Daoy (cell line): ENCODE measurements around the gene SEC16B. TPM values are rescaled to one million over a fixed set of nuclear protein-coding genes. Genes with fewer than 3 reads are reported as not detected.

ENCODE experiments used
- DNase-seq: peaks from one replicate; pipeline ENCODE4 v3.0.0-alpha.2; 2015; ENCODE audit warnings: low read depth
- total RNA-seq: library from RNA; depleted of rRNA; stranded (reverse); fragments of >200 nt; shearing (Covaris generic); gene quantifications from 2 replicates; pipeline ENCODE4 v1.2.3, GENCODE V29; 2014; rRNA removed

SEC16B gene
- total RNA-seq, result 0.36 and 0.46 TPM in 2 replicates

GRCh38 chr1:177969825-177970371 is at the start of gene SEC16B:
SEC16B (minus strand) TSS chr1:177970058; CDS start chr1:177967981, 2,077 bp downstream.
- no peak for DNase-seq

GRCh38 chr1:178019622-178020021 is 49.8 kb upstream of the SEC16B start:
- DNase-seq, result no peak

DNA sequence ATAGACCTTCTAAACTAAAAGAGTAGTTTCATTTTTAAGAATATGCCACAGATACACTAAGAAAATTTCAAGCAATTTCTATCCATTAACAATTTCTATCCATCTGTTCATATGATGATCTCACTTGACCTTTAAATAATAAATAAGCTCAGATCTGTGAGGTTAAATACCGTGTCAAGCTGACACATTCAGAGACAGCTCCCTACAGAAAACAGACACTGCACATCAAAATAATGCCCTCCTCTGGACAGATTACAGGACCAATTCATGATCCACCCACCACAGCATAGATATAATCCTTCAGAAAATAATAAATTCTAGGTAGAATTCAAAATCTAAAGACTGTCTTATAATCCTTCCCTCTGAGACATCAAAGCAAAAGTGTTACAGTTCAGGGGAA is 49.4 kb upstream of the SEC16B start:
- DNase-seq, result no peak

DNA sequence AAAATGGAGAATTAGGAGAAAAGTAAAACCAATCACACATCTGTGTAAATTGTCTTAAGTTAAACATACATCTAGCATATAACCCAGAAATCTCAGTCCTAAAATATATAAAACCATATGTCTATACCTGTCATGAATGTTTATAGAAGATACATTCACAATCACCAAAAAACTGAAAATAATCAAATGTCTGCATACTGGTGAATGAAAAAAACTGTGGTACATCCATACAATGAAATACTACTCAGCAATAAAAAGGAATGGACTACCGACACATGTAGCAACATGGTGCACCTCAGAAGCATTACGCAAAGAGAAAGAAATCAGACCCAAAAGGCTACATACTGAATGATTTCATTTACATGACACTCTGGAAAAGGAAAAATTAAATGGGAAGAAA is 47.7 kb upstream of the SEC16B start:
- no peak for DNase-seq

DNA sequence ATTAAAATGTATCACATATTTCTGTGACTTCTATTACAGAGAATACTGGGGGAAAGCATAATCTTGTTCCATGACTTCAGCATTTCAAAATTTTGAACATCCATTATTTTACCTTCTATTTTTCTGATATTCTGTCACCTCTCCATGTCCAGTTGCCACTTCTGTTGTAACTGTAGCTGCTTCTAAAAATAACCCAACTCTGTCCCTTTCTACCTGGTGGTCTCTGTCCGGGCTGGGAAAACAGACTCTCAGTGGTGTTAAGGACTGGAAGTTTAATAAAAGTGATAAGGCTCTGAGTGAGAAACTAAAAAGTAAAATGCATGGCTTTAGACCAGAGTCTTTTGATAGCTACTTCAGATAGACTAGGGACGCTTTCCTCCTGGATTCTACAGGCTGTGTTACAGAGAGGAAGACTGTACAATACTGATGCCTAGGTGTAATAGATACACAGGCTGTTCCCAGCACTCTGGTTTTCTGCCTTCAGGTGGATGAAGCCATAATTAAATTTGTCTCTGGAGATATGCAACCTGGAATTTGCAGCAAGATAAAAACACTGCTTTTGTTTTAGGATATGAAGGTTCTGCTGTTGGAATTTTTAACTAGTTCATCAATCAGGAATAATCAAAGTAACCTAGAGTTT is 42.1 kb upstream of the SEC16B start:
- DNase-seq, result no peak

- peak; percentile 79 for DNase-seq
These were observed 41.6 kb upstream of the SEC16B start for GRCh38 chr1:178011465-178011828.

DNA sequence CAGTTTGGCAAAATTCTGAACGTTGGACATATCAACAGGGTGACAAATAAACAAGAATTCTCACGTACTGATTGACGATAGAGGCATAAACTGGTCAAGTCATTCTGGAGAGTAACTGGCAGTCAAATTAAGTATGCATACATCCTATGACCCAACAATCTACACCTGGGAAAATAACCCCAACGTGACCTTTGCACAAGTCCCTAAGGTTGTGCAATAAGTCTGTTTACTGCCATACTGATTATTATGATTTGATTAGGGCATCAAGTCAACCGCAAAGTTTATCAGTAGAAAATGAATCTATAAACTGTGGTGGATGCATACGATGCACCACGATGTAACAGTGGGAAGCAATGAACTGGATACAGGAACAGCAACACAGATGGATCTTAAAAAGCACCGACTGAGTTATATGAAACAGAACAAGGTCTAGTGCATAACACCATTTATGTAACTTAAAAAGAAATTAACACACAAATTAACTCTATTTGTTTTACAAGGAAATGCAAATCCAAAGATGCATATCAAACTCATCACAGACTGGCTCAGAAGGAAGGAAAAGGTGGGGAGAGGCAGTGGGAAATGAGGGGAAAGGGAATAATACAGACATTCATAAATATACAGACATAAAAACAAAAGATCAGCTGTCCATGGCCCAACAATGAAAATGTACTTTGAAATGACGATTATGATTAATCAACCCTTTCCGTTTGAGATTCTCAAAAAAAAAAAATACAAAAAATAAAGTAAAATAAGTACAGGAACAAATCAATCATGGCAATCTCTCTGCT is 41.0 kb upstream of the SEC16B start:
- DNase-seq, result no peak

DNA sequence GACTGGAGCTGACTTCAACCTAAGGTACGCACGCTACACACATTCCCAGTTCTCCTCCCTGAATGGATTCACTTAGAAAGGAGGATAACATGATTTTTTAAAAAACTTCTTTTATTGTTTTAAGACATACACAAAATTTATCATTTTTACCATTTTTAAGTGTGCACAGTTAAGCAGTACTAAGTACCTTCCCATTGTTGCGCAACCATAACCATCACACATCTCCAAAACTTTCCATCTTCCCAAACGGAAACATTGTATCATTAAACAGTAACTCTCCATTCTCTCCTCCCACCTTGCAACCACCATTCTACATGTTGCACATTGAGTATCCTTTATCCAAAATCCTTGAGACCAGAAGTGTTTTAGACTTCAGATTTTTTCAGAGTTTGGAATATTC is 36.2 kb upstream of the SEC16B start:
- DNase-seq, result no peak

DNA sequence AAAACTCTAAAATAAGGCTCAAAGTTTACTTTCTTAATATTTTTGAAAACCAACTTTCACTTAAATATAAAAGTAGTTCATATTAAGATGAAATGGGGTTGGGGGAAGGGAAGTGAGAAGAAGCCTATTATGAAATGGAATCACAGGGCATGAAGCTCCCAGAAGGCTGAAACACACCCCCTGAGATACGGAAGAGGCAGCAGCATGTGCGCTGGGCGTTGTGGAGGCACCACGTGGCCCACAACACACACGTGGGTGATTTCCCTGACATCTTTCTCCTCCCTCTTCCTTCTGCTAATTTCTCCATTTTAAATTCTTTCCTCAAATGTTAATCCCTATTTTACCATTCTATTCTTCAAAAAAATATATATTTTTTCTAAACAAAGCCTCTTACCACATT is 35.6 kb upstream of the SEC16B start:
- no peak for DNase-seq

- peak; percentile 25 for DNase-seq
These were observed 35.1 kb upstream of the SEC16B start for GRCh38 chr1:178004926-178005391.

GRCh38 chr1:177998696-177999631 is 29.1 kb upstream of the SEC16B start:
- DNase-seq, result no peak

- no peak for DNase-seq
These were observed 27.1 kb upstream of the SEC16B start for GRCh38 chr1:177996957-177997356.

- no peak for DNase-seq
These were observed 25.5 kb upstream of the SEC16B start for GRCh38 chr1:177995369-177995768.

DNA sequence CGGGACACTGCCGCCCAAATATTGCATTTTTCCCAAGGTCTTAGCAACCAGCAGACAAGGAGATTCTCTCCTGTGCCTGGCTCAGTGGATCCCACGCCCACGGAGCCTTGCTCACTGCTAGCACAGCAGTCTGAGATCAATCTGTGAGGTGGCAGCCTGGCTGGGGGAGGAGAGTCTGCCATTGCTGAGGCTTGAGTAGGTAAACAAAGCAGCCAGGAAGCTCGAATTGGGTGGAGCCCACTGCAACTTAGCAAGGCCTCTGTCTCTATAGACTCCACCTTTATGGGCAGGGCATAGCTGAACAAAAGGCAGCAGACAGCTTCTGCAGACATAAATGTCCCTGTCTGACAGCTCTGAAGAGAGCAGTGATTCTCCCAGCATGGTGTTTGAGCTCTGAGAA is 16.4 kb upstream of the SEC16B start:
- peak; percentile 43 for DNase-seq

GRCh38 chr1:177984761-177985160 is 14.9 kb upstream of the SEC16B start:
- DNase-seq, result no peak

GRCh38 chr1:177984136-177984525 is 14.3 kb upstream of the SEC16B start:
- peak; percentile 89 for DNase-seq

DNA sequence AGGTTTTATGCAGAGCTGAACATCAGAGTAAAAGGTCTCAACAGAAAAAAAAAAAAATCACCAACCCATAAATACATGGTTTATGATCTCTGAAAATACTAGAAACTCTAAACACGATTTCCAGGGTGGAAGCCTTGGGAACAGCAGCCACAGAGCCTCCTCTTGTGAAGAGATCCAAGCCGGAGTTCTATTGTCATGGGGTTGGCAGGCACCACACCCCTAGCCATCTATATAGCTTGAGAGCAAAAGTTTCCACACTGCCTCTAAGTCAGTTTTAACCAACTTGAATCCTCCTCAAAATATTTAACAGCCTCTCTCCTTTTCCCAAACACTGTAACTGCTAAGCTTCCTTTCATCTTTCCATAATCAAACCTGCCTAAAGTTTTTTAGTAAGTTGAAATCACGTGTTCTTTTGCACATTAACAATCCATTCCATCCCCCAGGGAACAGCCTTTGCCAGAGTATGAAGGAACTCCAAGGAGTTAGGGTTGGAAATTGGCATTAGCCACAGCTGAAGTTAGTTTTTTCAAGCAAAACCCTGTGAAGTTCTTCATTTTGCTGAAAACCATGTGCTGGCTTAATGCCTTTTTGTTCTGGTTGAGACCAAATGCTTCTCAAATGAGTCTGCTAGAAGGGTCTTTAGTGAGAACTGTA is 13.8 kb upstream of the SEC16B start:
- no peak for DNase-seq

- no peak for DNase-seq
These were observed 13.2 kb upstream of the SEC16B start for GRCh38 chr1:177983077-177983476.

DNA sequence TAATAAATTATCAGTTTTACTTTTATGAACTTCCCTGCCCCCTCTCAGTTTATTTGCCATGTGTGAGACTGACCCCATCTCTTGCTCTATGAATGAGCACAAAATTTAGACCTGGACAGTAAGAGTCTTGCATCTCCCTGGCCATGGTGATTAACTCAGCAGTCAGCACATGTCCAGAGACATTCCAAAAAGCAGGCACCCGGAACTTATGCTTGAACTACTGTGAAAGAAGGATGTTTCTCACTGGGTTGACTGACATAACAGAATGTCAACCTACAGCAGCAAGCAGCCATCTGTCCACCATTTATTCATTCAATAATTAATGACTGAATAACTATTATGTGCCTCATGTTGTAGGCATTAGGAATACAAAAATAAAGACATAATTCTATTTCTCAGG is 11.3 kb upstream of the SEC16B start:
- DNase-seq, result no peak

- no peak for DNase-seq
These were observed 9.4 kb upstream of the SEC16B start for GRCh38 chr1:177979272-177979671.

DNA sequence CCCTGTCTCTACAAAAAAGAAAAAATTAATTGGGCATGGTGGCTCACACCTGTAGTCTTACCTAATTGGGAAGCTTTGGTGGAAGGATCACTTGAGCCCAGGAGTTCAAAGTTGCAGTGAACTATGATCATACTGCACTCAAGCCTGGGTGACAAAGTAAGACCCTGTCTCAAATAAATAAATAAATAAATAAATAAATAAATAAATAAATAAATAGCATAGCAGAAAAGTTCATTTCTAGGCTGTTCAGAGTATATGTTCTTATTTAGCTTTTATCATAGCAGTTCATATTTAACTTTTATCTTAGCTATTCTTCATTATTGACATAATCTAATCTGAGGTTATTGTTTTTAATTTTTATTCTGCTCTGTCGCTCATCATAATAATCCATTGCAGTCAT is 8.7 kb upstream of the SEC16B start:
- no peak for DNase-seq
